ENCODE measurements around the gene ABCD1. TPM values are rescaled to one million over a fixed set of nuclear protein-coding genes. Genes with fewer than 3 reads are reported as not detected.

The ABCD1 gene
- total and polyA plus RNA-seq, 9 of the 15 experiments (the other 6 are each of a cell fraction or from before 2014, with no cell fraction given), result 0.07 to 6.9 (median 2.2) TPM

- TF ChIP-seq ZFP1 (CRISPR knock-in tag; IDR thresholded peaks at IDR 0.05) (no peak), BCOR (IDR thresholded peaks at IDR 0.05) (no peak), ZNF551 (CRISPR knock-in tag; IDR thresholded peaks at IDR 0.05) (no peak), NCOA6 (IDR thresholded peaks at IDR 0.05) (no peak), HDAC6 (IDR thresholded peaks at IDR 0.05; ENCODE audit: low read depth, low read length) (no peak), RB1 (IDR thresholded peaks at IDR 0.05; ENCODE audit: low read depth) (no peak), THAP12 (CRISPR knock-in tag; IDR thresholded peaks at IDR 0.05) (no peak), RBM17 (IDR thresholded peaks at IDR 0.05; ENCODE audit: borderline replicate concordance, low read depth, low read length) (no peak), CCNT2 (IDR thresholded peaks at IDR 0.05; ENCODE audit: borderline replicate concordance, extremely low read depth, insufficient read length, low read depth, low read length) (peak; percentile 46), FOSL1 (tag; conservative IDR thresholded peaks at IDR 0.05) (0 out of 2 replicates have a peak, but pooled peaks have one; percentile 25), MYBL2 (IDR thresholded peaks at IDR 0.05; ENCODE audit: low read depth) (no peak), MYBL2 (CRISPR knock-in tag; IDR thresholded peaks at IDR 0.05; ENCODE audit: borderline replicate concordance) (no peak), TSHZ1 (CRISPR knock-in tag; IDR thresholded peaks at IDR 0.05) (no peak), SRF (CRISPR knock-in tag; IDR thresholded peaks at IDR 0.05) (no peak), ETV5 (CRISPR knock-in tag; IDR thresholded peaks at IDR 0.05; ENCODE audit: low read depth) (no peak), HDAC1 (IDR thresholded peaks at IDR 0.05) (peak in 1 of 2 experiments; percentile 59; a peak in 2 of 4 replicates), RFX1 (IDR thresholded peaks at IDR 0.05) (no peak), SNIP1 (IDR thresholded peaks at IDR 0.05; ENCODE audit: low read depth) (no peak), MNT (conservative IDR thresholded peaks at IDR 0.05) (peak in 1 of 2 experiments; percentile 39; a peak in 1 of 4 replicates), PTRF (tag; IDR thresholded peaks at IDR 0.05) (no peak)
Observed at GRCh38 chrX:153689654-153690465, 34.8 kb upstream of the ABCD1 start (continued).
